ENCODE measurements around the gene CTBP2. TPM values are rescaled to one million over a fixed set of nuclear protein-coding genes. Genes with fewer than 3 reads are reported as not detected.

Gene CTBP2
- total RNA-seq, 1 experiment from 2014 or later: 97.2 TPM

GRCh38 chr10:125093199-125093973 is 67.0 kb downstream of the CTBP2 start:
- Mint-ChIP-seq H3K4me1 (ENCODE audit: low read depth, unreplicated experiment) (no peaks in the 10 kb centered on the region), H3K9me3 (ENCODE audit: unreplicated experiment) (no peaks in the 10 kb centered on the region), H3K4me3 (ENCODE audit: unreplicated experiment) (no peak overlapping the region), H3K36me3 (ENCODE audit: insufficient read depth, unreplicated experiment) (peaks cover 43% of the 10 kb centered on the region), H3K27ac (ENCODE audit: unreplicated experiment) (no peak overlapping the region), H3K27me3 (ENCODE audit: insufficient read depth, unreplicated experiment) (no peaks in the 10 kb centered on the region)
- POLR2A ChIA-PET: no interaction called here
- no TSS peak for BruUV-seq (replicated peaks)
- Histone ChIP-seq H3K4me1 (no peaks in the 10 kb centered on the region), H3K27me3 (replicated peaks; ENCODE audit: control insufficient read depth, insufficient read depth, low read length) (no peaks in the 10 kb centered on the region), H3K4me3 (ENCODE audit: low read depth, low read length) (no peak overlapping the region), H3K36me3 (ENCODE audit: control insufficient read depth, insufficient read depth, low read length) (no peaks in the 10 kb centered on the region; the same call in none of the 2 replicates), H3K9me3 (no peaks in the 10 kb centered on the region)
- no peak for TF ChIP-seq CTCF (IDR thresholded peaks at IDR 0.05; ENCODE audit: insufficient read depth in 1 of 2, low read depth in 1 of 2, low read length in 1 of 2, severe bottlenecking in 1 of 2, unreplicated experiment in 1 of 2)
- CTCF ChIA-PET: no interaction called here
- intact Hi-C loops (cut with micrococcal nuclease; ENCODE audit: unreplicated experiment): no loop called here
- DNase-seq: peak in 1 of 2 experiments; percentile 18

GRCh38 chr10:125092564-125093031 is 67.8 kb downstream of the CTBP2 start:
- no peaks in the 10 kb centered on the region for H3K9me3 ChIP-seq
- H3K27me3 ChIP-seq (replicated peaks; ENCODE audit: control insufficient read depth, insufficient read depth, low read length): no peaks in the 10 kb centered on the region
- H3K9me3 Mint-ChIP-seq (ENCODE audit: unreplicated experiment): no peaks in the 10 kb centered on the region
- no peaks in the 10 kb centered on the region for H3K4me1 Mint-ChIP-seq (ENCODE audit: low read depth, unreplicated experiment)
- CTCF ChIA-PET: interaction anchor here (0.8 kb wide), 1 partner anchor 44 kb away, joined by 3 read pairs; no protein-coding TSS in a partner anchor
- H3K36me3 ChIP-seq (ENCODE audit: control insufficient read depth, insufficient read depth, low read length): no peaks in the 10 kb centered on the region; the same call in none of the 2 replicates
- no peak for DNase-seq
- intact Hi-C loops (cut with micrococcal nuclease; ENCODE audit: unreplicated experiment): no loop called here
- no peak overlapping the region for H3K4me3 Mint-ChIP-seq (ENCODE audit: unreplicated experiment)
- peaks cover 47% of the 10 kb centered on the region for H3K36me3 Mint-ChIP-seq (ENCODE audit: insufficient read depth, unreplicated experiment)
- BruUV-seq (replicated peaks): no TSS peak
- POLR2A ChIA-PET: no interaction called here
- H3K4me1 ChIP-seq: no peaks in the 10 kb centered on the region
- H3K27ac Mint-ChIP-seq (ENCODE audit: unreplicated experiment): no peak overlapping the region
- no peaks in the 10 kb centered on the region for H3K27me3 Mint-ChIP-seq (ENCODE audit: insufficient read depth, unreplicated experiment)
- no peak overlapping the region for H3K4me3 ChIP-seq (ENCODE audit: low read depth, low read length)
- TF ChIP-seq CTCF (IDR thresholded peaks at IDR 0.05; ENCODE audit: insufficient read depth in 1 of 2, low read depth in 1 of 2, low read length in 1 of 2, severe bottlenecking in 1 of 2, unreplicated experiment in 1 of 2): no peak

GRCh38 chr10:125091891-125092290 is 68.5 kb downstream of the CTBP2 start:
- Histone ChIP-seq H3K4me3 (ENCODE audit: low read depth, low read length) (no peak overlapping the region), H3K27me3 (replicated peaks; ENCODE audit: control insufficient read depth, insufficient read depth, low read length) (no peaks in the 10 kb centered on the region), H3K9me3 (no peaks in the 10 kb centered on the region), H3K4me1 (no peaks in the 10 kb centered on the region), H3K36me3 (ENCODE audit: control insufficient read depth, insufficient read depth, low read length) (no peaks in the 10 kb centered on the region; the same call in none of the 2 replicates)
- TF ChIP-seq CTCF (IDR thresholded peaks at IDR 0.05; ENCODE audit: insufficient read depth in 1 of 2, low read depth in 1 of 2, low read length in 1 of 2, severe bottlenecking in 1 of 2, unreplicated experiment in 1 of 2): no peak
- no peak for DNase-seq
- Mint-ChIP-seq H3K9me3 (ENCODE audit: unreplicated experiment) (no peaks in the 10 kb centered on the region), H3K27me3 (ENCODE audit: insufficient read depth, unreplicated experiment) (no peaks in the 10 kb centered on the region), H3K36me3 (ENCODE audit: insufficient read depth, unreplicated experiment) (peaks cover 47% of the 10 kb centered on the region), H3K27ac (ENCODE audit: unreplicated experiment) (no peak overlapping the region), H3K4me3 (ENCODE audit: unreplicated experiment) (no peak overlapping the region), H3K4me1 (ENCODE audit: low read depth, unreplicated experiment) (no peaks in the 10 kb centered on the region)
- ChIA-PET POLR2A (no interaction called here), CTCF (interaction anchor here (0.8 kb wide), 1 partner anchor 44 kb away, joined by 3 read pairs; no protein-coding TSS in a partner anchor)
- BruUV-seq (replicated peaks): no TSS peak
- intact Hi-C loops (cut with micrococcal nuclease; ENCODE audit: unreplicated experiment): no loop called here
